Prostate gland (tissue), 2 donors: ENCODE measurements around the gene TFG. TPM values are rescaled to one million over a fixed set of nuclear protein-coding genes. Genes with fewer than 3 reads are reported as not detected.

Experiments used
- DNase-seq: peaks from one replicate; pipeline ENCODE4 v3.0.0-alpha.2; 2019; ENCODE audit warnings: low spot score
- H3K27ac ChIP-seq, 2 donors: fragments of 200-600 bp; sonication (generic); 2 replicates each; pipeline ENCODE4 v1.5.1; 2017 to 2019
- H3K27me3 ChIP-seq: fragments of 200-600 bp; sonication (generic); replicated peaks from 2 replicates; pipeline ENCODE4 v1.5.1; 2019; ENCODE audit not compliant: insufficient read depth
- H3K36me3 ChIP-seq, 2 donors: fragments of 200-600 bp; sonication (generic); 1 replicate in 1 of 2; 2 replicates in 1 of 2; pipeline versions ENCODE4 v1.5.1 to v1.8.1; 2017 to 2019
- H3K4me1 ChIP-seq: fragments of 200-600 bp; sonication (generic); replicated peaks from 2 replicates; pipeline ENCODE4 v1.5.1; 2019
- H3K4me3 ChIP-seq, 2 donors: fragments of 200-600 bp; sonication (generic); 2 replicates each; pipeline ENCODE4 v1.5.1; 2017 to 2019
- H3K9me3 ChIP-seq: fragments of 200-600 bp; sonication (generic); 2 replicates; pipeline ENCODE4 v1.5.1; 2017
- CTCF ChIP-seq, 4 experiments: fragments of 200-600 bp in 2 of 4; fragments of 450-650 bp in 2 of 4; sonication (generic) in 2 of 4; IDR thresholded peaks; 1 replicate in 3 of 4; 2 replicates in 1 of 4; pipeline ENCODE4 v1.5.1; 2016 to 2019; ENCODE audit warnings: antibody characterized with exemption in 4 of 4, mild to moderate bottlenecking in 2 of 4, moderate library complexity in 2 of 4
- POLR2A ChIP-seq: fragments of 450-650 bp; IDR thresholded peaks from one replicate; pipeline ENCODE4 v1.6.1; 2016; ENCODE audit warnings: antibody characterized with exemption, mild to moderate bottlenecking
- POLR2AphosphoS5 ChIP-seq: sonication (generic); formaldehyde crosslinking; IDR thresholded peaks from one replicate; pipeline ENCODE4 v1.6.1; 2017; ENCODE audit warnings: antibody characterized with exemption
- WGBS: methylation state at CpG from one replicate; pipeline ENCODE4 v1.1.5; 2018; 5-methylcytosine and 5-hydroxymethylcytosine counted together
- intact Hi-C: fragments of 100-400 bp; cut with DNase I; formaldehyde crosslinking; loops from one replicate; pipeline ENCODE4 v1.14.2; 2022
- total RNA-seq, 2 donors: library from RNA; depleted of rRNA; stranded (reverse); fragments of >200 nt; gene quantifications; one replicate each; pipeline ENCODE4 v1.1.0, GENCODE V29; 2016

TFG gene
- total RNA-seq, 2 donors from 2014 or later: 80.6 to 81.5 TPM

- TF ChIP-seq POLR2AphosphoS5 (no peak), CTCF (IDR thresholded peaks at IDR 0.05) (no peak), POLR2A (no peak)
- H3K4me1 ChIP-seq: no peaks in the 10 kb centered on the region
- no peak overlapping the region for H3K4me3 ChIP-seq
- DNase-seq: no peak
- H3K36me3 ChIP-seq: no peaks in the 10 kb centered on the region
- intact Hi-C loops: no loop called here
- no peaks in the 10 kb centered on the region for H3K27me3 ChIP-seq
- 58% methylated on average over 2 of the region's 2 CpGs for WGBS
- H3K9me3 ChIP-seq: no peaks in the 10 kb centered on the region
- no peak overlapping the region for H3K27ac ChIP-seq
These were observed 73.1 kb downstream of the TFG start for GRCh38 chr3:100782348-100782747.

DNA sequence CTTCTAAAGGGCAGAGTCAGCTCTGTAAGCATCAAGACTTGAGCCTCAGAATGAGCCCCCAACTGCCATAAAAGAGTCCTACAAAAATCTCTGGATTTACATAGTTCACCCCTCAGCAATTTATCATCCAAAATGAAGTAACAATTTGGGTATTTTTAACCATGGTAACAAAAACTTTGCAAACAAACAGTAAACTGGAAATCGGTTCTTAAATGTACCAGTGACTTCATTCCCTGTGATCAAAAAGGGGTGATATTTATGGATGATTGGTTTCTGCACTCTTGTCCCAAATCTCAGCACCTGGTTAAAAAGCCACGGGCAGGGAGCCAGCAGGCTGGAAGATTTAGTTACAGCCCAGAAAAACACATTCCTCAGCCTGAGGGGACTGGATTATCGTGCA is 73.6 kb downstream of the TFG start:
- Histone ChIP-seq H3K27ac (no peak overlapping the region), H3K4me3 (no peak overlapping the region), H3K9me3 (no peaks in the 10 kb centered on the region), H3K36me3 (no peaks in the 10 kb centered on the region), H3K4me1 (no peaks in the 10 kb centered on the region), H3K27me3 (no peaks in the 10 kb centered on the region)
- TF ChIP-seq POLR2A: no peak
- TF ChIP-seq POLR2AphosphoS5: no peak
- TF ChIP-seq CTCF (IDR thresholded peaks at IDR 0.05): no peak
- DNase-seq: no peak
- 17% methylated on average over 3 of the region's 3 CpGs for WGBS
- intact Hi-C loops: no loop called here

GRCh38 chr3:100783619-100784018 is 74.3 kb downstream of the TFG start:
- TF ChIP-seq POLR2A (no peak), CTCF (IDR thresholded peaks at IDR 0.05) (no peak), POLR2AphosphoS5 (no peak)
- WGBS: 64% methylated on average over 3 of the region's 3 CpGs
- Histone ChIP-seq H3K27ac (no peak overlapping the region), H3K4me3 (no peak overlapping the region), H3K4me1 (no peaks in the 10 kb centered on the region), H3K36me3 (no peaks in the 10 kb centered on the region), H3K9me3 (no peaks in the 10 kb centered on the region), H3K27me3 (no peaks in the 10 kb centered on the region)
- intact Hi-C loops: no loop called here
- DNase-seq: no peak

- WGBS: 95% methylated on average over 2 of the region's 2 CpGs
- H3K4me1 ChIP-seq: no peaks in the 10 kb centered on the region
- no peak overlapping the region for H3K27ac ChIP-seq
- no peak overlapping the region for H3K4me3 ChIP-seq
- no peaks in the 10 kb centered on the region for H3K36me3 ChIP-seq
- DNase-seq: no peak
- no peaks in the 10 kb centered on the region for H3K9me3 ChIP-seq
- intact Hi-C loops: no loop called here
- no peaks in the 10 kb centered on the region for H3K27me3 ChIP-seq
- no peak for TF ChIP-seq CTCF (IDR thresholded peaks at IDR 0.05)
- TF ChIP-seq POLR2A: no peak
- no peak for TF ChIP-seq POLR2AphosphoS5
These were observed 80.3 kb downstream of the TFG start for GRCh38 chr3:100789579-100789978.

DNA sequence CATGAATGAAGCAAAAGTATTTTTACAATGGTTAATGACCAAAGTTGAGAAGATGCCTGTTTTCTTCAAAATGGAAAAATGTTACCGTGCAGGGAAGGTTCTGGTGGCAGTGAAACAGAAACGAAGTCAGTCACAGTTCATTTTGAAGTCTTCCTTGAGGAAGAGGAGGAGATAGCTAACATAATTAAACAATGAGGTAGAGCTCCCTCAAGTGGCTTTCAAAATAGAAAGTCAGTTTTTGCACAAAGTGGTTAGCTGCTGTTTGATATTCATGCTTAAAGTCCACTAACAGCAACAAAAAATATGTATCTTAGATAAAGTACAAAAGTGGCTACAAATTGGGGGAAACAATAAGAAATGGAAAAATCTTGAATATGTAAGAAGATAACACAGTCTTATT is 87.3 kb downstream of the TFG start:
- TF ChIP-seq CTCF (IDR thresholded peaks at IDR 0.05) (peak in 2 of 4 experiments; percentile 16 to 26), POLR2AphosphoS5 (no peak), POLR2A (no peak)
- Histone ChIP-seq H3K9me3 (no peaks in the 10 kb centered on the region), H3K4me3 (no peak overlapping the region), H3K27me3 (no peaks in the 10 kb centered on the region), H3K4me1 (no peaks in the 10 kb centered on the region), H3K36me3 (no peaks in the 10 kb centered on the region), H3K27ac (no peak overlapping the region)
- 28% methylated on average over 2 of the region's 2 CpGs for WGBS
- DNase-seq: no peak
- intact Hi-C loops: loop anchor here (10.0 kb wide), 1 partner anchor 332 kb away; no protein-coding TSS in a partner anchor
